Omental fat pad (tissue), 4 donors: ENCODE measurements around the gene GCK. TPM values are rescaled to one million over a fixed set of nuclear protein-coding genes. Genes with fewer than 3 reads are reported as not detected.

Experiments used
- ATAC-seq: fragments of 150-250 bp; one replicate; pipeline ENCODE4 v1.9.1; 2016; ENCODE audit warnings: mild to moderate bottlenecking, moderate library complexity; ENCODE audit not compliant: low FRiP score
- DNase-seq: peaks from one replicate; pipeline ENCODE4 v3.0.0-alpha.2; 2019; ENCODE audit warnings: low spot score
- total RNA-seq, 4 donors: library from RNA; depleted of rRNA; stranded (reverse); fragments of >200 nt; gene quantifications; one replicate each; pipeline ENCODE4 v1.1.0, GENCODE V29; 2016
- TF ChIP-seq, protein P1 (sequence below), 3 donors: fragments of 450-650 bp; IDR thresholded peaks; one replicate each; pipeline ENCODE4 v1.5.1; 2016 to 2017; ENCODE audit warnings: antibody characterized with exemption in 3 of 3, mild to moderate bottlenecking in 3 of 3, moderate library complexity in 2 of 3

Gene GCK
- total RNA-seq, 4 donors from 2014 or later = 0.38 to 3.9 (median 1.1) TPM

DNA sequence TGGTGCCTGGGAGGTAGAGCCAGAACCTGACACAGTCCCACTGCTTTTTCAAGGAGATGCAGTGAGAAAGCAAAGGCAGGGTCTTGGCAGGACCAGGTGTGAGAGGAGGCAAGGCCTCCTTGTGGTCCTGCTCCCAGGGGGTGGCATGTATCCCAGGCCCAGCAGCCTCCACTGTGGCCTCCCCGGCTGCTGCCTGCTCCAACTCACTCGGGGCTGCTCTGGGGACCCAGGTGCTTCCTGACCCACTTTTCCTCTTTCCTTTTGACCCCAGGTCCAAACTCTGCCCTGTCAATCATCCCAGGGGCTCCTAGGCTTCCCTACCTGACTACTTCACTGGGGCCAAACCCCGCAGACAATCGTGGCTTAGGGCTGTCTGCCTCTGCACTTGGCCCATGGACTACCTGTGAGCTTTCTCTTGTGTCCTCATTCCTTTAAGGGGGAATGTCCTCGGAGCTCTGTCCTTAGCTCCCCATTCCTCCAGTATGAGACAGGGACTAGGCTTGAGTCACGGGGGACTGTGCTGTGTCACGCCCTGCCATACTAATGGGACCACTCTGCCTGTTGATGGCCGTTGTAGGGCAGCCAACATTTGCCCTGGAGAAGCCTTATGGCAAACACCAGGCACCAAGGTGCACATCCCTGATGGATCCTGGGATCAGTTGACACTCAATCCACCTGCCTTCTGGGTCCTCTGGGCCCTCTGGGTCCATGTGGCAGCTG, 86.2 kb downstream of the GCK start:
- TF ChIP-seq, protein P1, sequence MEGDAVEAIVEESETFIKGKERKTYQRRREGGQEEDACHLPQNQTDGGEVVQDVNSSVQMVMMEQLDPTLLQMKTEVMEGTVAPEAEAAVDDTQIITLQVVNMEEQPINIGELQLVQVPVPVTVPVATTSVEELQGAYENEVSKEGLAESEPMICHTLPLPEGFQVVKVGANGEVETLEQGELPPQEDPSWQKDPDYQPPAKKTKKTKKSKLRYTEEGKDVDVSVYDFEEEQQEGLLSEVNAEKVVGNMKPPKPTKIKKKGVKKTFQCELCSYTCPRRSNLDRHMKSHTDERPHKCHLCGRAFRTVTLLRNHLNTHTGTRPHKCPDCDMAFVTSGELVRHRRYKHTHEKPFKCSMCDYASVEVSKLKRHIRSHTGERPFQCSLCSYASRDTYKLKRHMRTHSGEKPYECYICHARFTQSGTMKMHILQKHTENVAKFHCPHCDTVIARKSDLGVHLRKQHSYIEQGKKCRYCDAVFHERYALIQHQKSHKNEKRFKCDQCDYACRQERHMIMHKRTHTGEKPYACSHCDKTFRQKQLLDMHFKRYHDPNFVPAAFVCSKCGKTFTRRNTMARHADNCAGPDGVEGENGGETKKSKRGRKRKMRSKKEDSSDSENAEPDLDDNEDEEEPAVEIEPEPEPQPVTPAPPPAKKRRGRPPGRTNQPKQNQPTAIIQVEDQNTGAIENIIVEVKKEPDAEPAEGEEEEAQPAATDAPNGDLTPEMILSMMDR (IDR thresholded peaks at IDR 0.05) = no peak
- DNase-seq (no peak), ATAC-seq (no peak)

DNA sequence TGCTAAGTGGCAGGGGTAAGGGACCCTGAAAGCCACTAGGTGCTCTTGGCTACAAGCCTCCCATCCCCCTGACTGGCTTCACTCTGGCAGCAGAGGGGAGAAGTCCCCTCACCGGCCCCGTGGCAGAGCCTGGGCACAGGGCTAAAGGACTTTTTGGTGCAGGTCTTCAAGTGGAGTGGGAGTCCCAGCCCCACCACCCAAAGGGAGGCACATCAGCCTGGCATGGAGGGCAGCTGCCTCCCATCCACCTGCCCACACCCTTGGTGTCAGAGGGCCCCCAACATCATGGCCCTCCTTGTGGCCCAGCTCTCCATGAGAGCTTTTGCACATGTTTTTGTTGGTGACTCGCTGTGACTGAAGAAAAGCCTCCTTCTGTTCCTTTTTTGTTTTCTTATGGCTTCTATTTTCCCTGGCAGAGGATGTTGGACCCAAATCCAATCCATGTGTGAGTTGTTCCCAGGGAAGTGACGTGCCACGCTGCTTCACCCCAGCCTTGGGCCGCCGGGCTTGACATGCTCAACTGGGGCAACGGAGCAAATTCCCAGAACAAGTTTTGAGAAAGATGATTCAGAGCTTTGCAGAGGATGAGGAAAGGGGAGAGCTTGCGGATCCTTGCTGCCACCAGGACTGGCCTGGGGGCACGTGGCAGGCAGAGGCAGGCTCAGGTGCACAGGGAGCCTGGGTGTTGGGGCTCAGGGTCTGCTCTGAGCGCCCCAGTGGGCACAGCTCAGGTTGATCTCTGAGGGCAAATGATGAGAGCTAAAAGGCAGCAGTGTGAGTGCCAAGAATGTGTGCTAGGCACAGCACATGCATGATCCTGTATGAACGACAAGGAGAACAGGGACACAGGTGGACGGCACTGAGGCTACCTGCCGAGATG, 87.0 kb downstream of the GCK start:
- ATAC-seq (no peak), DNase-seq (no peak)
- TF ChIP-seq, protein P1 (IDR thresholded peaks at IDR 0.05) = no peak

DNA sequence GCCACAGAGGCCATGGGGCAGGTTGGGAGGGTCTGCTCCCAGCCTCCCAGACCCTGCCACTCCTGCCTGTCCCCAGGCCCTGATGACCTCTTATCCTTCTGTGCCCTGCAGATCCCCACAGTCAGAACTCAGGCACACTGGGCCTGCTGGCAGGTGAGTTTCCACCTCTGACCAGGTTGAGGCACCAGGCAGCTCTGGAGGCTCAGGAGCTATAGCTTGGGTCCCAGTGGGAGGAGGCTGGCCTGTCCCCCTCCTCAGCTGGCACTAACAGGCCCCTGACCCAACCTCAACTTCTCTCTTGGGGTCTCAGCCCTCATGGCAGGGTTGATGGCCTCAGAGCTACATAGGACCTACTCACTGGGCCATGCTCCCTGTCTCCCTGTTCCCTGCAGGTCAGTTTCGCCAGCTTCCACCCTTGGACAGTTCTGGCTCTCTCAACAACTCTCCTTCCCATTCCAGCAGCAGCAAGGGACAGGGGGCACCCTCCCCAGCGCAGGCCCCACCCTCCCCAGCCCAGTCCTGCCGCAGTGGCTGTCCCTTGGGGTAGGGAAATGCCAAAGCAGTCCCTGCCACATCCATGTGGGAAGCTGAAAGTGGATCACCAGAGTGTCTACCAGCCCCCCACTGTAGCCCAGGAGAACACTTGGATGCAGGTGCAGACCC, 87.8 kb downstream of the GCK start:
- ATAC-seq = no peak
- TF ChIP-seq, protein P1 (IDR thresholded peaks at IDR 0.05) = no peak
- no peak for DNase-seq

DNA sequence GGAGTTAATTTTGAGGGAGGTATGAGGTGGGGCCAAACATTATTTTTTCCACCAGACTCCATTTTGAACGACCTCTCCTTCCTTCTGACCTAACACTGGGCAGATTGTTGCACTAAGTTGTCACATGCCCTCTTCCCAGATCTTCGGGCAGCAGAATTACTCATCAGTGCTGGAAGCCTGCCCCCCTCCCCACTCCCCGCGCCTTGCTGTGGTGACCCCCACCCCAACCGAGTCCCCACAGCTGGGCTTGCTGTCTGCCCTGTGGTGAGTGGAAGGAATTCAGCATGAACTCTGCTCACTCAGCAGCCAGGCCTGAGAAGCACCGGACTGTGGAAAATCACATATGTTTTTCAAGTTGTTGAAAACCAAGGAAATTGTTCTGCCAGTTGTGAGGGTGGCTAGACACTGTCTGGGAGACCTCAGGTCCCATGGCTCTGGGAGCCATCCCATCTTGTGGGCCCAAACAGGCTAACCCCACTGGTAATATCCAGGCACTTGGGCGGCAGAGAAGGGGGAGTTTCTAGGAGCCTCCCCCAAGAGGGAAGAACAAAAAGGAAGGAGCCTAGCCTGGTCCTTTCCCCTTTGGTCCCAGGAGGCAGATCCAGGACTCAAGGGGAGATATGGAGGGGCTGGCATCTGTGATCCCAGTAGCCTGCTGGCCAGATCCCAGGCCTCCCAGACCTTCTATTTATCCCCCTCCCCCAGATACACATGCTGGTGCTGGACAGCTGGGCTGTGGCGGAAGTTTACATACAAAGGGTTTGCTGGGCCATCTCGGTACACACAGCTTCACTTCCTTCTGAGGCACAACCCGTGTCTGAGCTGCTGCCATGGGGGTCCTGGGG, 88.6 kb downstream of the GCK start:
- ATAC-seq (no peak), DNase-seq (no peak)
- TF ChIP-seq, protein P1 (IDR thresholded peaks at IDR 0.05) = no peak

DNA sequence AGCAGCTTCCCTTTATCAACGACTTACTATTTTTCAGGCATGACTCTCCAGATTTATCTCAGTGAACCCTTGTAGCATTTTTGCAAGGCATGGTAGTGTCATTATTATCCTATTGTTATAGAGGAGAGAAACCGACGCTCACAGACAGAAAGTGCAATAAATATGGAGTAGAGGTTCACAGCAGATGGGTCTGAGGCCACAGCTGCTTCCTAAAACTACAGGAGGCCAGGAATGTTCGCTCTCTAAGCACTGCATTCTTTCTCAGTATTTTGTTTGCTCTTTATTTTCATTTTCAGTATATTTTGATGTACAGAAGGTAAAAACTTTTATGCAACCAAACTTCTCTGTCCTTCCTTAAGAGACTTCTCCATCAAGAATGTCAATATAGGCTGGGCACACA, 89.6 kb downstream of the GCK start:
- DNase-seq = no peak
- TF ChIP-seq, protein P1 (IDR thresholded peaks at IDR 0.05) = no peak
- ATAC-seq = no peak
